Gastrocnemius medialis (tissue), 4 donors: ENCODE results near the gene NIPBL. TPM values are rescaled to one million over a fixed set of nuclear protein-coding genes. Genes with fewer than 3 reads are reported as not detected.
A peak's percentile ranks its signal among the peaks of the same experiment; 100 is the strongest.
"Not testable (repeated sequence)": the region's sequence is repeated elsewhere in the genome, so short reads cannot be mapped to it uniquely, and the experiment has no call there.

Source experiments
- ATAC-seq, 2 donors: fragments of 150-250 bp; one replicate each; pipeline ENCODE4 v1.9.1; 2016
- DNase-seq, 2 donors: peaks; one replicate each; pipeline ENCODE4 v3.0.0-alpha.2; 2019
- H3K27ac ChIP-seq, 4 donors: fragments of 200-600 bp; sonication (generic); 1 replicate in 1 of 4; 2 replicates in 3 of 4; pipeline ENCODE4 v1.5.1; 2016 to 2018; ENCODE audit warnings: mild to moderate bottlenecking in 2 of 4, moderate library complexity in 1 of 4
- H3K27me3 ChIP-seq, 3 donors: fragments of 200-600 bp; sonication (generic) in 2 of 3; 1 replicate in 1 of 3; 2 replicates in 2 of 3; pipeline versions ENCODE4 v1.5.1 to v1.6.0; 2016 to 2019; ENCODE audit warnings: mild to moderate bottlenecking in 1 of 3, moderate library complexity in 1 of 3
- H3K36me3 ChIP-seq, 2 donors: fragments of 200-600 bp; sonication (generic) in 1 of 2; one replicate each; pipeline ENCODE4 v1.5.1; 2017 to 2018
- H3K4me1 ChIP-seq, 2 donors: fragments of 200-600 bp; sonication (generic) in 1 of 2; one replicate each; pipeline ENCODE4 v1.5.1; 2016 to 2017; ENCODE audit warnings: mild to moderate bottlenecking in 2 of 2
- H3K4me3 ChIP-seq, 4 donors: fragments of 200-600 bp; sonication (generic) in 3 of 4; 1 replicate in 1 of 4; 2 replicates in 3 of 4; pipeline ENCODE4 v1.5.1; 2016 to 2019; ENCODE audit warnings: mild to moderate bottlenecking in 2 of 4
- H3K9me3 ChIP-seq, 3 donors: fragments of 200-600 bp; sonication (generic) in 2 of 3; 1 replicate in 1 of 3; 2 replicates in 2 of 3; pipeline ENCODE4 v1.5.1; 2016 to 2019
- CTCF ChIP-seq, 5 experiments: fragments of 450-650 bp in 3 of 5; fragments of 200-600 bp in 2 of 5; sonication (generic) in 2 of 5; IDR thresholded peaks in 4 of 5; conservative IDR thresholded peaks in 1 of 5; 1 replicate in 4 of 5; 2 replicates in 1 of 5; pipeline ENCODE4 v1.5.1; 2016 to 2019; ENCODE audit warnings: antibody characterized with exemption in 5 of 5, mild to moderate bottlenecking in 3 of 5, moderate library complexity in 3 of 5
- POLR2A ChIP-seq, 2 donors: fragments of 450-650 bp; IDR thresholded peaks; one replicate each; pipeline ENCODE4 v1.6.1; 2017; ENCODE audit warnings: antibody characterized with exemption in 2 of 2, mild to moderate bottlenecking in 2 of 2, moderate library complexity in 2 of 2
- in situ Hi-C, 4 donors: fragments of 200-750 bp; cut with MboI; loops; one replicate each; pipeline versions ENCODE4 v1.15.0 to v1.8.0; 2017; ENCODE audit warnings: low sequenced_read_pairs in 4 of 4
- intact Hi-C: fragments of 100-400 bp; cut with DNase I; formaldehyde crosslinking; loops from one replicate; pipeline ENCODE4 v1.15.1; 2023; ENCODE audit warnings: low total_unique reads
- total RNA-seq, 4 donors: library from RNA; depleted of rRNA; stranded (reverse); fragments of >200 nt; gene quantifications; one replicate each; pipeline versions ENCODE4 v1.1.0 to v1.2.3, GENCODE V29; 2016

The NIPBL gene
- total RNA-seq, 4 donors from 2014 or later = 15.0 to 49.6 (median 32.7) TPM

GRCh38 chr5:37002176-37002751 lies 125.7 kb downstream of the NIPBL start:
- H3K4me3 ChIP-seq = no peak overlapping the region
- intact Hi-C loops = loop anchor here (10.0 kb wide), 1 partner anchor 257 kb away; no protein-coding TSS in a partner anchor
- H3K9me3 ChIP-seq = no peaks in the 10 kb centered on the region
- peaks cover 0 to 56% of the 10 kb centered on the region in 2 donors for H3K36me3 ChIP-seq
- no peak overlapping the region for H3K27ac ChIP-seq
- H3K4me1 ChIP-seq = no peaks in the 10 kb centered on the region
- in situ Hi-C loops = loop anchor here in 3 of 4 donors (25.0 kb wide), 2 partner anchors 265 to 310 kb away; no protein-coding TSS in a partner anchor
- no peaks in the 10 kb centered on the region for H3K27me3 ChIP-seq
- TF ChIP-seq POLR2A (IDR thresholded peaks at IDR 0.05) = no peak
- TF ChIP-seq CTCF (IDR thresholded peaks at IDR 0.05 in 4 of 5, conservative IDR thresholded peaks at IDR 0.05 in 1 of 5) = no peak
- ATAC-seq = no peak
- no peak for DNase-seq

- TF ChIP-seq CTCF (IDR thresholded peaks at IDR 0.05 in 4 of 5, conservative IDR thresholded peaks at IDR 0.05 in 1 of 5) (no peak), POLR2A (IDR thresholded peaks at IDR 0.05) (no peak)
- Histone ChIP-seq H3K4me3 (no peak overlapping the region), H3K9me3 (no peaks in the 10 kb centered on the region), H3K27ac (no peak overlapping the region), H3K27me3 (no peaks in the 10 kb centered on the region), H3K4me1 (no peaks in the 10 kb centered on the region), H3K36me3 (peaks cover 5 to 82% of the 10 kb centered on the region in 2 donors)
- ATAC-seq = no peak
- in situ Hi-C loops (loop anchor here in 3 of 4 donors (25.0 kb wide), 2 partner anchors 268 to 307 kb away; no protein-coding TSS in a partner anchor), intact Hi-C loops (loop anchor here (5.0 to 10.0 kb wide), 2 partner anchors 128 to 260 kb away; partner anchors contain the start of gene NIPBL)
- DNase-seq = no peak
Measured at GRCh38 chr5:37005252-37005651, 128.7 kb downstream of the NIPBL start.

- no peaks in the 10 kb centered on the region for H3K27me3 ChIP-seq
- no peak for ATAC-seq
- no peaks in the 10 kb centered on the region for H3K4me1 ChIP-seq
- no peak overlapping the region for H3K4me3 ChIP-seq
- TF ChIP-seq POLR2A (IDR thresholded peaks at IDR 0.05) = no peak
- peak; percentile 13 to 59 (median 48) for TF ChIP-seq CTCF (IDR thresholded peaks at IDR 0.05 in 4 of 5, conservative IDR thresholded peaks at IDR 0.05 in 1 of 5)
- DNase-seq = no peak
- in situ Hi-C loops (loop anchor here in 3 of 4 donors (25.0 kb wide), 2 partner anchors 269 to 306 kb away; no protein-coding TSS in a partner anchor), intact Hi-C loops (loop anchor here (5.0 to 10.0 kb wide), 2 partner anchors 129 to 261 kb away; partner anchors contain the start of gene NIPBL)
- peaks cover 5 to 81% of the 10 kb centered on the region in 2 donors for H3K36me3 ChIP-seq
- H3K27ac ChIP-seq = no peak overlapping the region
- H3K9me3 ChIP-seq = no peaks in the 10 kb centered on the region
Measured at GRCh38 chr5:37005946-37006540, 129.5 kb downstream of the NIPBL start.

GRCh38 chr5:37013181-37013580 lies 136.6 kb downstream of the NIPBL start:
- intact Hi-C loops, DNase-seq: not testable (repeated sequence)
- in situ Hi-C loops = loop anchor here in 3 of 4 donors (25.0 kb wide), 2 partner anchors 276 to 299 kb away; no protein-coding TSS in a partner anchor

GRCh38 chr5:37014321-37014720 lies 137.8 kb downstream of the NIPBL start:
- H3K4me1 ChIP-seq = no peaks in the 10 kb centered on the region
- DNase-seq = no peak
- ATAC-seq = no peak
- in situ Hi-C loops (loop anchor here in 3 of 4 donors (25.0 kb wide), 2 partner anchors 277 to 298 kb away; no protein-coding TSS in a partner anchor), intact Hi-C loops (no loop called here)
- no peak overlapping the region for H3K4me3 ChIP-seq
- H3K27me3 ChIP-seq = no peaks in the 10 kb centered on the region
- TF ChIP-seq CTCF (IDR thresholded peaks at IDR 0.05 in 4 of 5, conservative IDR thresholded peaks at IDR 0.05 in 1 of 5) = no peak
- TF ChIP-seq POLR2A (IDR thresholded peaks at IDR 0.05) = no peak
- no peaks in the 10 kb centered on the region for H3K9me3 ChIP-seq
- H3K36me3 ChIP-seq = peaks cover 0 to 61% of the 10 kb centered on the region in 2 donors
- H3K27ac ChIP-seq = no peak overlapping the region

More at GRCh38 chr5:37013181-37013580, 136.6 kb downstream of the NIPBL start:
- H3K36me3 ChIP-seq = peaks cover 4 to 62% of the 10 kb centered on the region in 2 donors
- not testable (repeated sequence) for H3K27me3 ChIP-seq, H3K9me3 ChIP-seq, ATAC-seq, H3K27ac ChIP-seq, H3K4me3 ChIP-seq, H3K4me1 ChIP-seq
